Measurements from ENCODE around the gene PIEZO2. TPM values are rescaled to one million over a fixed set of nuclear protein-coding genes. Genes with fewer than 3 reads are reported as not detected.

Gene PIEZO2
- total RNA-seq, 6 donors from 2014 or later: 6.5 to 37.7 (median 7.8) TPM

DNA sequence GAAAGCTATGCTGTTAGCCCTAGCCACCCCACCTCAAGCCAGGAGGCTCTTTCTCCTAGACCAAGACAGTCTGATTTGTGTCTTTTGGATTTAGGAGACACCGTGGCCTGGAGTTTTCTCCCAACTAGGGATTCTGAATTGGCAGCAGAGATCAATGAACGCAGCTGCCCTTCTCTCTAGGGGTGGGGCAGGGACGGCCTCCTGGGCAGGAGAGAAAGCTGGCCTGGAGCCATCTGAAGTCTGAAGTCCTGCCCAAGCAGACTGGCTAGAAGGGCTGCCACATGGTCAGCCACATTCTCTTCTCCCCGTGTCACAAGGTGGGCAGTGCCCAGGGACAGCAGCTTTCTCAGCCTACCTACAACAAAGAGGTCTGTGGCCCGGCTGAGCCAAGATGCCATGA, 45.1 kb downstream of the PIEZO2 start:
- H3K4me3 ChIP-seq: no peak overlapping the region
- DNase-seq: no peak
- no peak overlapping the region for H3K27ac ChIP-seq
- H3K36me3 ChIP-seq: no peaks in the 10 kb centered on the region
- TF ChIP-seq, protein P1, sequence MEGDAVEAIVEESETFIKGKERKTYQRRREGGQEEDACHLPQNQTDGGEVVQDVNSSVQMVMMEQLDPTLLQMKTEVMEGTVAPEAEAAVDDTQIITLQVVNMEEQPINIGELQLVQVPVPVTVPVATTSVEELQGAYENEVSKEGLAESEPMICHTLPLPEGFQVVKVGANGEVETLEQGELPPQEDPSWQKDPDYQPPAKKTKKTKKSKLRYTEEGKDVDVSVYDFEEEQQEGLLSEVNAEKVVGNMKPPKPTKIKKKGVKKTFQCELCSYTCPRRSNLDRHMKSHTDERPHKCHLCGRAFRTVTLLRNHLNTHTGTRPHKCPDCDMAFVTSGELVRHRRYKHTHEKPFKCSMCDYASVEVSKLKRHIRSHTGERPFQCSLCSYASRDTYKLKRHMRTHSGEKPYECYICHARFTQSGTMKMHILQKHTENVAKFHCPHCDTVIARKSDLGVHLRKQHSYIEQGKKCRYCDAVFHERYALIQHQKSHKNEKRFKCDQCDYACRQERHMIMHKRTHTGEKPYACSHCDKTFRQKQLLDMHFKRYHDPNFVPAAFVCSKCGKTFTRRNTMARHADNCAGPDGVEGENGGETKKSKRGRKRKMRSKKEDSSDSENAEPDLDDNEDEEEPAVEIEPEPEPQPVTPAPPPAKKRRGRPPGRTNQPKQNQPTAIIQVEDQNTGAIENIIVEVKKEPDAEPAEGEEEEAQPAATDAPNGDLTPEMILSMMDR (IDR thresholded peaks at IDR 0.05): no peak
- no peak for TF ChIP-seq EP300 (IDR thresholded peaks at IDR 0.05)
- TF ChIP-seq POLR2AphosphoS5 (IDR thresholded peaks at IDR 0.05): no peak
- no peak for TF ChIP-seq POLR2A (IDR thresholded peaks at IDR 0.05)
- whole genome bisulfite sequencing, 2 donors: 72 to 73% methylated on average over 4 to 5 of the region's 5 CpGs
- ATAC-seq (ENCODE audit: low FRiP score in 2 of 2): no peak
- no peaks in the 10 kb centered on the region for H3K9me3 ChIP-seq
- H3K27me3 ChIP-seq: no peaks in the 10 kb centered on the region
- no peaks in the 10 kb centered on the region for H3K4me1 ChIP-seq

DNA sequence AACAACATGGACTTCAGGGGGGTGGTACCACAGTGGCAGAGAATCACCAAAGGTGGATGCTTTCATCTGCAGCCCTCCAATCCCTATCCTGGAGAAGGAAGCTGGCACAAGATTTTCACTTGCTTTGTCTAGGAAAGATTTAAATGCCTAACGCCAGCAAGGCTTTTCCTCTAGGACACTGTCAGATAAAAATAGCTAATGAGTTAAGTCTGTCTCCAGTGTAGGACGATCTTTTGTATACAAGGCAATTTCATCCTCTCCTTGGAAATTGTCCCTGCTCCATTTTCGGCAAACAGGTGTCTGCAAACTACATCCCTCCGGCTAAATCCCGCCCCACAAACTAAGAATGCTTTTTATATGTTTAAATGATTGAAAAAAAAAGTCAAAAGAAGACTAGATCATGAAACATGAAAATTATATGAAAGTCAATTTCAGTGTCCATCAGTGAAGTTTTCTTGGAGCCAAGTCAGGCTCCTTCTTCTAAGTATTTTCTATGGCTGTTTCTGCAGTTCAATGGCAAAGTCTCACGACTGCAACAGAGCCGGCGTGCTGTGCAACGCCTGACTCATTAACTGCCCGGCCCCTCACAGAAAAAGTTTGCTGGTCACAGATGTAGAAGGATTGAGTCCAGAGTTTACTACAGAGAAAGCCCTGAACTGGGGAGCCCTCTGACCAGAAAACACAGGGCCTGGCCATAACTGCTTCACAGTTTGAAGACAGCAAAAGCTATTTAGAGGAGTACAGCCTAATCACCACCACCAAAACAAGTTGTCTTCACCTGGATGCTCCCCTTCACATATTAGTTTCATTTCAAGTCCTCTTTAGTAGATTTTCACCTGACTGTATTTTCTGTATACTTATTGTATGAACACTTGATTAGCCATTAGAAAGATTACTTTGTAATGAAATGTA, 52.3 kb downstream of the PIEZO2 start:
- TF ChIP-seq POLR2AphosphoS5 (IDR thresholded peaks at IDR 0.05) (no peak), EP300 (IDR thresholded peaks at IDR 0.05) (no peak), POLR2A (IDR thresholded peaks at IDR 0.05) (no peak)
- TF ChIP-seq, protein P1 (IDR thresholded peaks at IDR 0.05): no peak
- DNase-seq: no peak
- no peak overlapping the region for H3K4me3 ChIP-seq
- 66 to 79% methylated on average over 10 of the region's 10 CpGs for WGBS, 2 donors
- peak in 1 of 2 donors; percentile 62 for ATAC-seq (ENCODE audit: low FRiP score in 2 of 2)
- no peak overlapping the region for H3K27ac ChIP-seq
- H3K4me1 ChIP-seq: peaks cover 0 to 10% (median 2%) of the 10 kb centered on the region in 4 donors
- no peaks in the 10 kb centered on the region for H3K36me3 ChIP-seq
- H3K9me3 ChIP-seq: no peaks in the 10 kb centered on the region
- H3K27me3 ChIP-seq: no peaks in the 10 kb centered on the region

DNA sequence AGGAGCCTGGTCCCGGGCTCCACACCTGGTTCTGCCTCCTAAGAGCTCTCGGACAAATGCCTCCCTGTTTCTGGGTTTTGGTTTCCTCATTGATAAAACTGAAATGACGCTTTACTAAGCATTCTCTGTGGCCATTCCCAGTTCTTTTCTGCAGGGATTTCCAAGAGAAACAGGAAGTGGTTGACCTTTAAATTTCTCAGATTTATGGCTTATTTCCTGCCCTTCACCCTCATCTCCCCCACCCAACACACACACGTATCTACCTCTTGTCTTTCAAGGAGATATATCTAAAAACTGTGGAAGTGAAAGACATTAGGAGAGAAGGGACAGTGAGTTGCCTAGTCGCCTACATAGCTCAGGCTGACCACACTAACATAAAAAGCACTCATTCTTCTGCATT, 53.0 kb downstream of the PIEZO2 start:
- DNase-seq: no peak
- Histone ChIP-seq H3K27ac (no peak overlapping the region), H3K27me3 (no peaks in the 10 kb centered on the region), H3K4me1 (peaks cover 0 to 10% (median 2%) of the 10 kb centered on the region in 4 donors), H3K36me3 (no peaks in the 10 kb centered on the region), H3K4me3 (no peak overlapping the region), H3K9me3 (no peaks in the 10 kb centered on the region)
- no peak for ATAC-seq (ENCODE audit: low FRiP score in 2 of 2)
- WGBS, 2 donors: 33 to 44% methylated on average over 5 of the region's 5 CpGs
- TF ChIP-seq POLR2AphosphoS5 (IDR thresholded peaks at IDR 0.05) (no peak), POLR2A (IDR thresholded peaks at IDR 0.05) (no peak), EP300 (IDR thresholded peaks at IDR 0.05) (no peak)
- TF ChIP-seq, protein P1 (IDR thresholded peaks at IDR 0.05): no peak

DNA sequence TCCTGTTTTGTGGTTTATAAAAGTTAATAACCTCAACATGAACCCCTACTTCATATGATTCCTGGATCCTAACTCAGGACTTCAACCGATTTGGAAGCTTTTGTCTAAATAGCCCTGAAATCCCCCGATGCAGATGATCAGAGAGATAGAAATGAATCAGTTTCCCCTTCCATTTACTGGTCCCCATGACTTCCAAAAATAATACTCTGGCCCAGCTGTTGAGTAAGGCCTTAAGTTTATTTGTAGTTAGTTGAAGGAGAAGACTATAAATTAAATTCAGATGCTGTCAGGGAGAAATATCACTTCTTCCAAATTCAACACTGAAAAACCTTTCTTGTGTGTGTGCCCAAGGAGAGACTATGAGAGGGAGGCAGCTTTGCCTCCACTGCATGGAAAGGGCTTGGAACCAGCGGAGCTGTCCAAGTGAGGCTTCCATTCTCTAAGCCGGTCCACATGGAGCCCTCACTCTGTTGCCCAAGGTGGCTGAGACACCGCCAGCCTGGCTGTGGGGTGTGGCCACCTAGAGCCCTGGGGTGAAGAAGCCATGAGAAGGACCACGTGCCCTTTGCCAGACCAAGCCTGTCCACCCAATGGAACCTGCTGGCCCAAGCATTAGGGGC, 53.6 kb downstream of the PIEZO2 start:
- peaks cover 0 to 10% (median 2%) of the 10 kb centered on the region in 4 donors for H3K4me1 ChIP-seq
- no peak overlapping the region for H3K27ac ChIP-seq
- TF ChIP-seq POLR2AphosphoS5 (IDR thresholded peaks at IDR 0.05) (no peak), POLR2A (IDR thresholded peaks at IDR 0.05) (no peak), EP300 (IDR thresholded peaks at IDR 0.05) (no peak)
- TF ChIP-seq, protein P1 (IDR thresholded peaks at IDR 0.05): no peak
- H3K27me3 ChIP-seq: no peaks in the 10 kb centered on the region
- H3K4me3 ChIP-seq: no peak overlapping the region
- ATAC-seq (ENCODE audit: low FRiP score in 2 of 2) (no peak), DNase-seq (no peak)
- no peaks in the 10 kb centered on the region for H3K9me3 ChIP-seq
- no peaks in the 10 kb centered on the region for H3K36me3 ChIP-seq
- WGBS, 2 donors: 76 to 79% methylated on average over 4 to 6 of the region's 6 CpGs

Data from upper lobe of left lung (tissue), 6 donors.